HG03432 (cell line): ENCODE results near the gene NR2C2AP.
"Not testable (repeated sequence)": the region's sequence is repeated elsewhere in the genome, so short reads cannot be mapped to it uniquely, and the experiment has no call there.

ENCODE experiments used
- ATAC-seq: cut with Tn5 transposase; IDR thresholded peaks from one replicate; pipeline ENCODE4 v1.9.1; 2021; ENCODE audit warnings: mild to moderate bottlenecking, moderate library complexity; ENCODE audit not compliant: unreplicated experiment

NR2C2AP gene

GRCh38 chr19:19203012-19203856 is at the start of gene NR2C2AP:
TSS of gene NR2C2AP (minus strand) at chr19:19203414. CDS start at chr19:19203060, 354 bp downstream.
- peak; percentile 69 for ATAC-seq

GRCh38 chr19:19250196-19250801 is 47.1 kb upstream of the NR2C2AP start:
- ATAC-seq, result no peak

GRCh38 chr19:19240476-19240875 is 37.3 kb upstream of the NR2C2AP start:
- ATAC-seq, result no peak

GRCh38 chr19:19239675-19240074 is 36.5 kb upstream of the NR2C2AP start:
- ATAC-seq, result no peak

GRCh38 chr19:19238126-19238894 is 35.1 kb upstream of the NR2C2AP start:
- ATAC-seq, result no peak

- no peak for ATAC-seq
Measured at GRCh38 chr19:19236173-19236572, 33.0 kb upstream of the NR2C2AP start.

GRCh38 chr19:19234220-19234816 is 31.1 kb upstream of the NR2C2AP start:
- ATAC-seq, result no peak

GRCh38 chr19:19232261-19232721 is 29.1 kb upstream of the NR2C2AP start:
- no peak for ATAC-seq

- no peak for ATAC-seq
Measured at GRCh38 chr19:19230999-19231398, 27.8 kb upstream of the NR2C2AP start.

GRCh38 chr19:19229701-19230100 is 26.5 kb upstream of the NR2C2AP start:
- ATAC-seq, result no peak

GRCh38 chr19:19227217-19227616 is 24.0 kb upstream of the NR2C2AP start:
- ATAC-seq, result no peak

GRCh38 chr19:19226663-19227062 is 23.4 kb upstream of the NR2C2AP start:
- ATAC-seq, result no peak

GRCh38 chr19:19226204-19226603 is 23.0 kb upstream of the NR2C2AP start:
- ATAC-seq, result no peak

GRCh38 chr19:19224852-19225494 is 21.8 kb upstream of the NR2C2AP start:
- peak; percentile 39 for ATAC-seq

GRCh38 chr19:19224150-19224851 is 21.1 kb upstream of the NR2C2AP start:
- ATAC-seq, result no peak

- ATAC-seq, result no peak
Measured at GRCh38 chr19:19223636-19224035, 20.4 kb upstream of the NR2C2AP start.

GRCh38 chr19:19223060-19223459 is 19.8 kb upstream of the NR2C2AP start:
- ATAC-seq, result no peak

- not testable (repeated sequence) for ATAC-seq
Measured at GRCh38 chr19:19221000-19221399, 17.8 kb upstream of the NR2C2AP start.

- no peak for ATAC-seq
Measured at GRCh38 chr19:19218911-19219310, 15.7 kb upstream of the NR2C2AP start.

- no peak for ATAC-seq
Measured at GRCh38 chr19:19217099-19217498, 13.9 kb upstream of the NR2C2AP start.
